IPS DF 6.9 (cell line): ENCODE results near the gene RPP21.
A peak's percentile ranks its signal among the peaks of the same experiment; 100 is the strongest.

Source experiments
- DNase-seq: peaks from one replicate; pipeline ENCODE4 v3.0.0-alpha.2; 2013; ENCODE audit warnings: low read depth, low spot score
- H3K27ac ChIP-seq: one replicate; pipeline ENCODE4 v1.5.1; 2013; ENCODE audit warnings: low read length, control low read depth
- H3K27me3 ChIP-seq: 2 replicates; pipeline ENCODE4 v1.6.1; 2013; ENCODE audit warnings: mild to moderate bottlenecking, low read length; ENCODE audit not compliant: control insufficient read depth, insufficient read depth
- H3K36me3 ChIP-seq: 2 replicates; pipeline ENCODE4 v1.6.1; 2013; ENCODE audit warnings: low read length; ENCODE audit not compliant: control insufficient read depth, insufficient read depth
- H3K4me1 ChIP-seq: 2 replicates; pipeline ENCODE4 v1.6.1; 2013; ENCODE audit warnings: low read length; ENCODE audit not compliant: control insufficient read depth, insufficient read depth
- H3K4me3 ChIP-seq: 2 replicates; pipeline ENCODE4 v1.5.1; 2013; ENCODE audit warnings: mild to moderate bottlenecking, low read length
- H3K9me3 ChIP-seq: 2 replicates; pipeline ENCODE4 v1.6.1; 2013; ENCODE audit warnings: low read length, inconsistent platforms; ENCODE audit not compliant: control insufficient read depth, insufficient read depth
- WGBS: extraction: QIAGEN DNeasy Blood & Tissue Kit; methylation state at CpG from one replicate; pipeline ENCODE4 v1.1.7; 2013; ENCODE audit warnings: mixed read lengths, missing lambda C conversion rate; ENCODE audit not compliant: insufficient read length, insufficient coverage; 5-methylcytosine and 5-hydroxymethylcytosine counted together

The RPP21 gene

DNA sequence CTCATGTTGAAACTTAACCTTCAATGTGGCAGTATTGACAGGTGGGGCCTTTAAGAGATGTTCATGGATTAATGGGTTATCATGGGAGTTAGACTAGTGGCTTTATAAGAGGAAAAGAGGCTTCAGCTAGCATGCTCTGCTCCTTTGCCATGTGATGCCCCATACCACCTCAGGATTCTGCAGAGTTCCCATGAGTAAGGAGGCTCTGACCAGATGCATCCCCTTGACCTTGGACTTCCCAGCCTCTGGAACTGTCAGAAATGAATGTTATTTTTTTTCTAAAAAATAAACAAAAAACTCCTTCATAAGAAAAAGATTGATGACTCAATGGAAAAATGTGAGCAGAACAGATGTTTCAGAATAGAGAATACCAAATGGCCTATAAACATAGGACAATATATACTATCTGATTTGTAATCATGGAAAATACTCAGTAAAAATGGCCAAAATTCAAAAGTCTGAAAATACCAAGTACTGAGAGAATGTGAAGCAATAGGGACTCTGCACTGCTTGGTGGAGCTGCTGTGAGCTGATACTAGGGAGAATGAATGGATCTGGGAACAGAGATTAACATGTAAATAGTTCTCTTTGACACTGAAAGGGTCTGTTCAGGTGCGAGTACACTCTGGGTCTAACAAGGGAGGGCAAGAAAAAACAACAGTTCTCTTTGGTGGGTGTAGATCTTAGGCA lies 25.7 kb upstream of the RPP21 start:
- WGBS, result no CpG with 5 or more reads among the region's 1 CpG
- no peak overlapping the region for H3K27ac ChIP-seq
- H3K9me3 ChIP-seq, result no peaks in the 10 kb centered on the region
- H3K4me1 ChIP-seq, result peaks cover 4% of the 10 kb centered on the region; the same call in 1 of the 2 replicates
- no peak overlapping the region for H3K4me3 ChIP-seq
- H3K27me3 ChIP-seq, result no peaks in the 10 kb centered on the region
- DNase-seq, result no peak
- peaks cover 5% of the 10 kb centered on the region; the same call in 1 of the 2 replicates for H3K36me3 ChIP-seq

DNA sequence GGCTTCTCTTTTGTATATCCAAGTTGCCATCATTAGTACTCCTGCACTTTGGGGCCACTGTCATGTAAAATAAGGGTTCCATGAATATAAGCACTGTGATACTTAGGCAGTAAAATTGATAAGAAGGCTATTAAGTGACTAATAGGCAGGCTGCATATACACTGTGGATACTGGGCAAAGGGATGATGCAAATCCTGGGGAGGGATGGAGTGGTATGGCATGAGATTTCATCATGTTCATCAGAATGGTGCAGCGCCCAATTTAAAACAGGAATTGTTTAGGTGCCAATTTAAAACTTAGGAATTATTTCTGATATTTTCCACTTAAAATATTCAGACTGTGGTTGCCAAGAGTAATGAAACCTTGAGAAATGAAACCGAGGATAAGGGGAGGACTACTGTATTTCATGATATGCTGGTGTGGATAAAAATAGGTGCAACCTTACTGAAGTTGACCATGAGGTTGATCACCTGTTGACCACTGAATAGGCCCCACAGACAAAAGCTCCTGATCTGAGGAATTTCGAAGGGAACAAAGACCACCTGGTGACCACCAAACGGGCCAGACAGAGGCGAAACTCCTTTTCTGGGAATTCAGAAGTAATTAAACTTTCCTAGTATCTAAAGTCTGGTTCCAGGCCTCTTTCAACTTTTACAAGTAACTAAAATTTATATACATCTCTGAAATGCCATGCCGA lies 23.1 kb upstream of the RPP21 start:
- H3K36me3 ChIP-seq, result no peaks in the 10 kb centered on the region
- H3K27me3 ChIP-seq, result no peaks in the 10 kb centered on the region
- no peak overlapping the region for H3K27ac ChIP-seq
- H3K4me3 ChIP-seq, result no peak overlapping the region
- WGBS, result no CpG with 5 or more reads among the region's 6 CpGs
- no peak for DNase-seq
- no peaks in the 10 kb centered on the region for H3K9me3 ChIP-seq
- peaks cover 4% of the 10 kb centered on the region; the same call in 1 of the 2 replicates for H3K4me1 ChIP-seq

DNA sequence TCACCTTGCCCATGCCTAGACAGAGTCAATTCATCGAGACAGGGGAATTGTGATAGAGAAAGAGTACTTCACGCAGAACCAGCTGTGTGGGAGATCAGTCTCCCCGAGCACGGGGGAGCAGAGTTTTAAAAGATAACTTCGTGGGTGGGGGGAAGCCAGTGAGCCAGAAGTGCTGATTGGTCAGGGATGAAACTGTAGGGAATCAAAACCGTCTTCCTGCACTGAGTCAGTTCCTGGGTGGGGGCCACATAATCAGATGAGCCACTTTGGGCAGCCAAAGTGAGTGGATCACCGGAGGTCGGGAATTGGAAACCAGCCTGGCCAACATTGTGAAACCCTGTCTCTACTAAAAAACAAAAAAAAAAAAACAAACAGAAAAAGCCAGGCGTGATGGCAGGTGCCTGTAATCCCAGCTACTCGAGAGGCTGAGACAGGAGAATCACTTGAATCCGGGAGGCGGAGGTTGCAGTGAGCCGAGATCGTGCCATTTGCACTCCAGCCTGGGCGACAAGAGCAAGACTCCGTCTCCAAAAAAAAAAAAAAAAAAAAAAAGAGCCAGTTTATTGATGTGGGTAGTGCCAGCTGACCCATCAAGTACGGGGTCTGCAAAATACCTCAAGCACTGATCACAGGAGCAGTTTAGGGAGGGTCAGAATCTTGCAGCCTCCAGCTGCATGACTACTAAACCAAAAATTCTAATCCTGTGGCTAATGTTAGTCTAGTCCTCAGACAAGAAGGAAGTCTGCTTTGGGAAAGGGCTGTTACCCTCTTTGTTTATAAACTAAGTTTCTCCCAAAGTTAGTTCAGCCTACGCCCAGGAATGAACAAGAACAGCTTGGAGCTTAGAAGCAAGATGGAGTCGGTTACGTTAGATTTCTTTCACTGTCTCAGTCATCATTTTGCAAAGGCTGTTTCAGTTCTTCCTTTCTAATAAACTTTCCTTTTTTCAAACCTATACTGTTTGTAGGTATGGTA lies 22.1 kb upstream of the RPP21 start:
- WGBS, result no CpG with 5 or more reads among the region's 20 CpGs
- Histone ChIP-seq H3K9me3 (no peaks in the 10 kb centered on the region), H3K4me1 (peaks cover 5% of the 10 kb centered on the region; the same call in 1 of the 2 replicates), H3K36me3 (no peaks in the 10 kb centered on the region), H3K4me3 (no peak overlapping the region), H3K27me3 (no peaks in the 10 kb centered on the region), H3K27ac (no peak overlapping the region)
- no peak for DNase-seq

DNA sequence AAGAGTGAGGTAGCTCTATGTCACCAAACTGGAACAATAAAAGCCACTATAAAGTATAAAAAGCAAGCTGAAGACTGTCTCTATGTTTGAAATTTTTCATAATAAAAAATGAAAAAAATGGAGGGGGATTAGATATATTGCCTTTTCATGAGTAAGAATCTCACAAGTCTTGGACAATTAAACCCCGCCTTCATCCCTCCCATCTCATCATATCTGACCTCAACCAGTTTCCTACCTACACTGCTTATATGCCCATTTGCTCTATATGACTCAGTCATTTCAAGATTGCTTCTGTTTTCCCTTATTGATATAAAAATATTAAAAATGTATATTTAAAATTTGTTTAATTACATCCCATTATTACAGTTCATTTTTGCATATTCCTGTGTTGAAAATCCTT lies 21.1 kb upstream of the RPP21 start:
- WGBS, result no CpG with 5 or more reads among the region's 1 CpG
- no peak overlapping the region for H3K27ac ChIP-seq

DNA sequence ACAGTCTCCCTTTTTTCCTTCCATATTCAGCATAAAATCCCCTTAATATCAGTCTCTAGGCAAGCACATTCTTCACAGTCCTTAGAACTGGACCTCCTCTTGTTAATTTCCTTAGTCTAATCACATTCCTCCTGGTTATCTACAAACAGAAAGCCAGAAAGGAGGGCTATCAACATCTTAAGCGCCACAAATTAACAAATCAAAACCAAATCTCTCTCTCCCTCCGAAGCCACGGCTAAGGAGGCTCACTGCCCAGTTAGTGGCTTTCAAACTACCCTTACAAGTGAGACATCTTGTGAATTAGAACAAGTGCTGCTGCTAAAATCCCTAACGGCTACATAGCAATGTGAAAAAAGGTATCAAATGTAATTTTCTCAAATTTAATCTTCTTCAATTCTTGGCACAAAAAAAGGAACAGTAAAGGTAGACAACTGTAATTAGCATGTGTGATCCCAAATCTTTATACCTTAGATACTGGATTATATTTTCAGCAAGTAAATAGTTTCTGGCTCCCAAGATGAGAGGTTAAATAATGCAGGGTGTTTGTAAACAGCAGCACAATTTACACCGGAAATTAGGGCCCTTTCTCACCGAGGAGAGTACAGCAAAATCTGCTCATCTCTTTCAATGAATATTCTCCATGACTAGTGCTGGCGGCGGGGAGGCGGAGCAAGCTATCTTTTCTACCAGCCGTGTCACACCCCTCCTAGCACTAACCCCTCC lies 19.6 kb upstream of the RPP21 start:
- H3K9me3 ChIP-seq, result no peaks in the 10 kb centered on the region
- H3K36me3 ChIP-seq, result peaks cover 6% of the 10 kb centered on the region; the same call in 1 of the 2 replicates
- no peaks in the 10 kb centered on the region for H3K27me3 ChIP-seq
- H3K27ac ChIP-seq, result no peak overlapping the region
- H3K4me3 ChIP-seq, result peak overlapping the region; percentile 88; the same call in 1 of the 2 replicates
- peaks cover 5% of the 10 kb centered on the region; the same call in 1 of the 2 replicates for H3K4me1 ChIP-seq
- DNase-seq, result no peak
- WGBS, result no CpG with 5 or more reads among the region's 10 CpGs

More for the DNA sequence above, 21.1 kb upstream of the RPP21 start:
- peaks cover 5% of the 10 kb centered on the region; the same call in 1 of the 2 replicates for H3K4me1 ChIP-seq
- no peaks in the 10 kb centered on the region for H3K9me3 ChIP-seq
- no peak for DNase-seq
- H3K36me3 ChIP-seq, result no peaks in the 10 kb centered on the region
- no peaks in the 10 kb centered on the region for H3K27me3 ChIP-seq
- H3K4me3 ChIP-seq, result no peak overlapping the region

DNA sequence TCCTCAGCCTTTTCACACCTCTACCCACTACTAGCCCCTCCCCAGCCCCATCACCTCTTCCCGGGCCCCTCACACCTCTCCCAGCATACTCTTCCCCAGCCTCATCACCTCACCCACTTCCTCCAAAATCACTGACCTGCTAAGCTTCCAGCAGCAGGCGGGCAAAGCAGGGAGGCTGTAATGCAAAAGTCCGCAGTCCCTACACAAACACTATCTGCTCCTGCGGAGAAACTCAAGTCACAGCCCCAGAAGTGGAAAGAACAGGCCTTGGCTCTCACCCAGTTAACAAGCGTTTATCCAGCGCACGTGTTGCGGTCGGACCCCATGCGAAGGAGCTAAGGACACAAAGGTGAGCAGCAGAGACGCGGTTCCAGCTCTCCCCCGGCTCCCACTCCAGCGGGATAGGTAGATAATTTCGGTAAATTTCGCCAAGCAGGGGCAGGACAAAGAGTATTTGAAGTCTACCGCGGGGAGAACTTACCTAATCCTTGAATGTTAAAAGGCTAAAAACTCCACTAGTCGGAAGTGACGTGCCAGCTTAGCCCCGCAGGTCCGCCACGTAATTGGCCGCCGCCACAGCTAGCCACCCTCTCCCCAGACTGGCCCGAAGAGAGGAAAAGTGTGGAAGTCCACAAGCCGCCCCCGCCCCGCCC lies 19.0 kb upstream of the RPP21 start:
- H3K27ac ChIP-seq, result no peak overlapping the region
- H3K36me3 ChIP-seq, result peaks cover 11% of the 10 kb centered on the region; the same call in 1 of the 2 replicates
- H3K9me3 ChIP-seq, result no peaks in the 10 kb centered on the region
- WGBS, result no CpG with 5 or more reads among the region's 29 CpGs
- peaks cover 4% of the 10 kb centered on the region; the same call in 1 of the 2 replicates for H3K4me1 ChIP-seq
- peak; percentile 60 for DNase-seq
- H3K27me3 ChIP-seq, result no peaks in the 10 kb centered on the region
- H3K4me3 ChIP-seq, result peak overlapping the region; percentile 88

DNA sequence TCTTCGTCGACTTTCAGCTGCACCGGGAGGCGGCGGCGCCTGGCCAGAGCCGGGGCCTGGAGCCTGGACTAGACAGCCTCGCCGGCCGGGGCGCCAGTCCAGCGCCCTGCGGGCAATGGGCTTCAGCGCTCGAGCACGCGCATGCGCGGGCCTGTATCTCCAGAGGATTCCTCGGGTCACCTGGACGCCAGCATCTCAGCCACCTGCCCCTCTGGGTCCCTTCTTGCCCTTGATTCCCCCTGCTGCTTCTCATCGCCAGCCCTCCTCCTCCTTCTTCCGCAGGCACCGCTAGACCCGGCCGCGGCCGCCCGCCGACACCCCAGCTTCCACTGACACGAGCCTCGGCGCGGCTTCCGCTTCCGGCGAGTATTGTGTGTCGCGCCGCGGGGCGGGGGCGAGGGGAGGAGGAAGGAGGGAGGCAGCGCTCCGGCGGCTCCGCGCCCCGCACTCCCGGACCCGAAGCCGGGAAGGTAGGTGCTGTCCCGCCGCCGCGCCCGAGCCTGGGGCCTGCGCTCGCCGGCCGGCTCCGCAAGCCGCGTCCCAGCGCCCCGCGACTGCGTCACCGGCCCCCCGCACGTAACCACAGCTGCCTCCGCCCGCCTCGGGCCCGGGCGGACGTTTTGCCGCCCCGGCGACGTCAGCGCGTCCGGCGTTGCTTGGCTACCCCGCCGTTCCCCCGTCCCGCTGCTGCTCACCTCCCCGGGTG lies 18.3 kb upstream of the RPP21 start, which contains the start of gene TRIM39:
TRIM39 (plus strand) TSS at position 402 of the 706 bp plus-strand sequence. CDS start 2,391 bp downstream, outside the sequence.
- Histone ChIP-seq H3K27me3 (no peaks in the 10 kb centered on the region), H3K4me3 (peak within 1 kb of the TSS; percentile 88), H3K27ac (no peak within 1 kb of the TSS), H3K36me3 (peaks cover 11% of the 10 kb centered on the region; the same call in 1 of the 2 replicates), H3K4me1 (peaks cover 4% of the 10 kb centered on the region; the same call in 1 of the 2 replicates), H3K9me3 (no peaks in the 10 kb centered on the region)
- DNase-seq, result no peak
- no CpG with 5 or more reads among the region's 90 CpGs for WGBS

DNA sequence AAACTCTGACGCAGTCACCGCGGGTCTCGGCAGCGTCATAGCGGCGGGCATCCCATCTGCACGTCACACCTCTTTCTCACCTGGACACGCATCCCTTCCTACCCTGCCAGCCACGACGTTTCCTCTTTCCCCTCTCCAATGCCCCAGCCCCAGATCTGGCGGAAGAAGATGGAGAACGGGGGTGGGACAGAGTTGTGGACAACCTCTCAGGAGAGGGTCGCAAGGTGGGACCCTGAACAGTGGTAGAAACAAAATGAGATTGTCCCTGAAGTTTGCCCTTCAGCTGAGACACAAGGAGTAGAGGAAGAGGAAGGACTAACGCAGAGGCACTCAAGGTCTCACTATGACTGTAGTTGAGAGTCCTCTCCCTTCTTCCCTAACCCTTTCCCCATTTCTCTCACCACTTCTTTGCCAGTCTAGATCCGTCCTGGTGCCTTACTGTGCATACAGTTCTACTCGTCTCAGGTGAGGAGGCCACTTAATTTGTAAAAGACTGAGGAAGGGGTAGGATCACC lies 17.7 kb upstream of the RPP21 start:
- WGBS, result no CpG with 5 or more reads among the region's 17 CpGs
- H3K27ac ChIP-seq, result no peak overlapping the region
- DNase-seq, result no peak

DNA sequence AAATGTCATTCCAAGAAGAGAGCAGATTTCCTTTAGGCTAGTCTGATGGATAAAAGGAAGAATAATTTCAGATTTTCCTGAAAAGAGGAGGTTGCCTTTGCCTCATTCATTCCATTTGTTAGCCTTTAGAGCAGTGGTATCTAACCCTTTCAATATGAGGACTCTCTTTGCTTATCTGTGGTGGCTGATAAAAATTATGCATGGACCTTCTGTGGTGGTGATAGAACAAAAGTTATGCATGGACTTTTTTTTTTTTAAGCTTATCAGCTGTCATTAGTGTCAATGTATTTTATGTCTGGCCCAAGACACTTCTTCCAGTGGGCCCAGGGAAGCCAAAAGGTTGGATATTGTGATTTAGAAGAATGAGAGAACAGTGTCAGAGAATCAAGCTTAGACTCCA lies 16.6 kb upstream of the RPP21 start:
- no peak for DNase-seq
- no peaks in the 10 kb centered on the region for H3K27me3 ChIP-seq
- no peak overlapping the region for H3K27ac ChIP-seq
- no peak overlapping the region for H3K4me3 ChIP-seq
- peaks cover 1% of the 10 kb centered on the region; the same call in 1 of the 2 replicates for H3K4me1 ChIP-seq
- H3K36me3 ChIP-seq, result peaks cover 11% of the 10 kb centered on the region; the same call in 1 of the 2 replicates
- H3K9me3 ChIP-seq, result no peaks in the 10 kb centered on the region

More for the DNA sequence above, 17.7 kb upstream of the RPP21 start:
- H3K9me3 ChIP-seq, result no peaks in the 10 kb centered on the region
- H3K4me3 ChIP-seq, result peak overlapping the region; percentile 88; the same call in 1 of the 2 replicates
- H3K36me3 ChIP-seq, result peaks cover 11% of the 10 kb centered on the region; the same call in 1 of the 2 replicates
- H3K4me1 ChIP-seq, result peaks cover 4% of the 10 kb centered on the region; the same call in 1 of the 2 replicates
- H3K27me3 ChIP-seq, result no peaks in the 10 kb centered on the region
